HG02763 (cell line): ENCODE measurements around the gene LSM5.
"Not testable (repeated sequence)": the region's sequence is repeated elsewhere in the genome, so short reads cannot be mapped to it uniquely, and the experiment has no call there.

Experiments used
- ATAC-seq: cut with Tn5 transposase; IDR thresholded peaks from one replicate; pipeline ENCODE4 v1.9.1; 2021; ENCODE audit warnings: mild to moderate bottlenecking, moderate library complexity; ENCODE audit not compliant: unreplicated experiment

LSM5 gene

GRCh38 chr7:32506266-32507054, 16.3 kb upstream of the LSM5 start:
- ATAC-seq: no peak

GRCh38 chr7:32502728-32503127, 12.5 kb upstream of the LSM5 start:
- no peak for ATAC-seq

GRCh38 chr7:32501522-32501921, 11.3 kb upstream of the LSM5 start:
- no peak for ATAC-seq

- no peak for ATAC-seq
Measured at GRCh38 chr7:32500922-32501341, 10.8 kb upstream of the LSM5 start.

GRCh38 chr7:32500216-32500615, 10.0 kb upstream of the LSM5 start:
- not testable (repeated sequence) for ATAC-seq

- ATAC-seq: not testable (repeated sequence)
Measured at GRCh38 chr7:32499755-32500154, 9.6 kb upstream of the LSM5 start.

GRCh38 chr7:32496052-32496813, 6.1 kb upstream of the LSM5 start:
- no peak for ATAC-seq

GRCh38 chr7:32495298-32496051, 5.3 kb upstream of the LSM5 start, which contains the start of gene AVL9:
TSS of gene AVL9 (plus strand) at chr7:32495489. CDS start at chr7:32495710, 221 bp downstream.
- ATAC-seq: peak; percentile 96

- ATAC-seq: peak; percentile 7
Measured at GRCh38 chr7:32494946-32495297, 4.7 kb upstream of the LSM5 start.

- ATAC-seq: no peak
Measured at GRCh38 chr7:32489788-32490126, 423 bp downstream of the LSM5 start.

GRCh38 chr7:32481921-32482320, 8.3 kb downstream of the LSM5 start:
- ATAC-seq: no peak

GRCh38 chr7:32481176-32481575, 9.0 kb downstream of the LSM5 start:
- ATAC-seq: no peak

- ATAC-seq: no peak
Measured at GRCh38 chr7:32479574-32480200, 10.5 kb downstream of the LSM5 start.

- no peak for ATAC-seq
Measured at GRCh38 chr7:32477649-32477980, 12.6 kb downstream of the LSM5 start.

- no peak for ATAC-seq
Measured at GRCh38 chr7:32476816-32477648, 13.1 kb downstream of the LSM5 start.

GRCh38 chr7:32474008-32474407, 16.2 kb downstream of the LSM5 start:
- ATAC-seq: no peak

- ATAC-seq: no peak
Measured at GRCh38 chr7:32472015-32472414, 18.2 kb downstream of the LSM5 start.

- no peak for ATAC-seq
Measured at GRCh38 chr7:32470871-32471270, 19.3 kb downstream of the LSM5 start.

GRCh38 chr7:32470004-32470403, 20.2 kb downstream of the LSM5 start:
- ATAC-seq: not testable (repeated sequence)
